Measurements from ENCODE around the gene METTL13. TPM values are rescaled to one million over a fixed set of nuclear protein-coding genes. Genes with fewer than 3 reads are reported as not detected.

Gene METTL13
- total and polyA plus RNA-seq, 2 of the 8 experiments (the other 6 are each of a cell fraction or from before 2014, with no cell fraction given): 38.1 to 66.3 TPM

- Histone ChIP-seq H4K20me1 (replicated peaks in 1 of 2; ENCODE audit: control insufficient read depth in 1 of 2, insufficient read depth in 2 of 2, low read length in 2 of 2) (peaks cover 0 to 6% of the 10 kb centered on the region in 2 experiments), H3K36me3 (ENCODE audit: control insufficient read depth in 2 of 4, insufficient read depth in 4 of 4, low read length in 3 of 4) (peaks cover 30 to 87% (median 72%) of the 10 kb centered on the region in 4 experiments), H3K4me1 (replicated peaks in 1 of 4; ENCODE audit: control insufficient read depth in 3 of 4, insufficient read depth in 4 of 4, low read length in 3 of 4) (no peaks in the 10 kb centered on the region), H2BK15ac (ENCODE audit: low read length) (no peak overlapping the region), H3K14ac (ENCODE audit: insufficient read length) (no peak overlapping the region), H2AK5ac (ENCODE audit: low read depth, low read length) (no peak overlapping the region), H3K18ac (ENCODE audit: extremely low read depth, low read length) (no peak overlapping the region), H3K27ac (ENCODE audit: low read depth, low read length) (no peak overlapping the region), H3K23me2 (ENCODE audit: low read depth, low read length) (no peaks in the 10 kb centered on the region), H3K4me2 (ENCODE audit: insufficient read depth in 1 of 2, low read depth in 2 of 2, low read length in 2 of 2) (no peak overlapping the region), H3K9me3 (ENCODE audit: insufficient read depth in 2 of 2, low read depth in 1 of 2, low read length in 1 of 2) (no peaks in the 10 kb centered on the region; a peak in 1 of 4 replicates), H3K79me2 (ENCODE audit: control insufficient read depth in 1 of 2, insufficient read depth in 2 of 2, low read length in 2 of 2) (0 out of 4 replicates have a peak, but pooled peaks cover 0 to 3% of the 10 kb centered on the region in 2 experiments), H2AFZ (ENCODE audit: low read length) (no peak overlapping the region), H3K23ac (ENCODE audit: insufficient read length) (no peak overlapping the region), H4K8ac (ENCODE audit: extremely low read depth, insufficient read depth, low read length) (no peak overlapping the region), H3K79me1 (ENCODE audit: low read depth, low read length) (no peaks in the 10 kb centered on the region; the same call in 1 of the 2 replicates), H4K5ac (ENCODE audit: insufficient read length, low read depth, low read length) (no peak overlapping the region), H2BK20ac (ENCODE audit: low read length) (no peak overlapping the region), H4K91ac (replicated peaks; ENCODE audit: insufficient read length, low read length) (no peak overlapping the region), H3K4me3 (ENCODE audit: extremely low read depth in 1 of 4, insufficient read depth in 2 of 4, low read depth in 3 of 4, low read length in 4 of 4) (no peak overlapping the region), H3K56ac (replicated peaks; ENCODE audit: insufficient read length, low read depth, low read length) (no peak overlapping the region), H2BK5ac (ENCODE audit: low read depth, low read length) (no peak overlapping the region), H3K9ac (replicated peaks in 1 of 4; ENCODE audit: extremely low read depth in 1 of 4, low read depth in 3 of 4, low read length in 3 of 4) (no peak overlapping the region), H2BK120ac (replicated peaks; ENCODE audit: low read depth, low read length) (no peak overlapping the region), H3K4ac (replicated peaks; ENCODE audit: insufficient read length, low read depth, low read length) (no peak overlapping the region), H3K27me3 (replicated peaks in 1 of 4; ENCODE audit: control insufficient read depth in 3 of 4, extremely low read depth in 1 of 4, insufficient read depth in 3 of 4, low read length in 3 of 4) (no peaks in the 10 kb centered on the region), H2BK12ac (ENCODE audit: low read depth, low read length) (no peak overlapping the region)
- ChIA-PET CTCF (ENCODE audit: partially characterized antibody) (interaction anchor here (0.6 to 5.5 kb wide), 4 partner anchors 8 to 296 kb away, joined by 3 to 36 read pairs (median 6); no protein-coding TSS in a partner anchor), POLR2A (ENCODE audit: partially characterized antibody) (no interaction called here)
- DNase-seq (ENCODE audit: low read depth in 1 of 2, low spot score in 2 of 2): no peak
- TF ChIP-seq CHD2 (IDR thresholded peaks at IDR 0.05; ENCODE audit: low read length) (no peak), CTBP2 (IDR thresholded peaks at IDR 0.05; ENCODE audit: borderline replicate concordance, insufficient read depth, insufficient read length, low read length) (no peak), RXRA (IDR thresholded peaks at IDR 0.05; ENCODE audit: insufficient read depth, low read depth, low read length) (no peak), ZNF274 (IDR thresholded peaks at IDR 0.05; ENCODE audit: borderline replicate concordance, extremely low read depth, low read length) (no peak), EGR1 (IDR thresholded peaks at IDR 0.05; ENCODE audit: borderline replicate concordance, low read depth, low read length) (no peak), SIRT6 (IDR thresholded peaks at IDR 0.05; ENCODE audit: low read length) (no peak)
- 95% methylated on average over 4 of the region's 4 CpGs; no CpG with 5 or more reads in 1 of the 2 experiments for WGBS, 2 experiments (ENCODE audit: extremely low coverage in 1 of 2, insufficient coverage in 1 of 2, insufficient read length in 1 of 2, insufficient replicate concordance in 2 of 2, low coverage in 1 of 2, low lambda C conversion rate in 2 of 2, missing lambda C conversion rate in 1 of 2)
- FAIRE-seq: no peak
Observed at GRCh38 chr1:171794085-171794484, 12.6 kb downstream of the METTL13 start.
